ENCODE measurements around the gene RPL7A. TPM values are rescaled to one million over a fixed set of nuclear protein-coding genes. Genes with fewer than 3 reads are reported as not detected.
A peak's percentile ranks its signal among the peaks of the same experiment; 100 is the strongest.

Gene RPL7A
- total and polyA plus RNA-seq, 2 of the 13 experiments (the other 11 are each of a cell fraction or from before 2014, with no cell fraction given): 2,401 to 2,938 TPM

DNA sequence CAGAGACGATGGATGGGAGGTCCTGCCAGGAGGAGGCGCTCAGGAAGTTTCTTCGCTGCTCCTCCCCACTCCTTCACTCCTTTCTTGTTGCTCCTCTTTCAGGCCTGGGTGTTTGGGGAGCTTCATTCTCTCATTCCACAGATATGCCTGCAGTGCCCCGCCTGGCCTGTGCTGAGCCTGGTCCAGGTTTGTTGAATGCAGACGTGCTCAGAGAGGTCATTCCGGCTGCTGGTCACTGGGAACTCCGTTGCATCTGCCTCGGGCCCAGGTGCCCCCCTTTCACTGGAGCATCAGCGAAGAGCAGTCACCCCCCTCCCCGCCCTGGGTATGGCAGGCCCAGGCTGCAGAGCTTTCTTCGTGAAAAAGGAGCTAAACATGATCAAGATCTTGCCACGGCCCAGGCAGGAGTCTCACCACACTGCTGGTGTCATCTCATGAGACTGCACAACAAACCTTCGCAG lies 27.6 kb upstream of the RPL7A start:
- FAIRE-seq (no peak), DNase-seq (ENCODE audit: low spot score) (no peak), ATAC-seq (peak; percentile 51)
- H3K36me3 ChIP-seq (replicated peaks in 1 of 2; ENCODE audit: control insufficient read depth in 1 of 2, insufficient read depth in 2 of 2, low read length in 2 of 2): no peaks in the 10 kb centered on the region
- no peak overlapping the region for H2AFZ ChIP-seq (ENCODE audit: low read length)
- no TSS peak for BruUV-seq (replicated peaks)
- ChIA-PET POLR2A (interaction anchor here (1.2 kb wide), 1 partner anchor 10 kb away, joined by 3 read pairs; no protein-coding TSS in a partner anchor), CTCF (ENCODE audit: low intra/inter-chr PET ratio, low total read pairs) (no interaction called here)
- no peaks in the 10 kb centered on the region for H4K20me1 ChIP-seq (ENCODE audit: insufficient read depth, low read length)
- 55% methylated on average over 8 of the region's 13 CpGs for WGBS (ENCODE audit: low lambda C conversion rate)
- H3K4me1 ChIP-seq (ENCODE audit: insufficient read depth, low read length): no peaks in the 10 kb centered on the region
- H3K4me2 ChIP-seq (ENCODE audit: low read depth, low read length): no peak overlapping the region
- intact Hi-C loops (cut with micrococcal nuclease; ENCODE audit: unreplicated experiment): no loop called here
- H3K9ac ChIP-seq (ENCODE audit: insufficient read depth, low read depth, low read length): no peak overlapping the region
- in situ Hi-C loops (cut with HindIII; ENCODE audit: extremely low pct_ligation_motif_present, low pct_unique_long_range_greater_than_20kb): loop anchor here (10.0 kb wide), 1 partner anchor 76 kb away; no protein-coding TSS in a partner anchor
- peaks cover 9% of the 10 kb centered on the region; the same call in 1 of the 2 replicates for H3K9me3 ChIP-seq (ENCODE audit: low read length)
- no peaks in the 10 kb centered on the region for H3K79me2 ChIP-seq (ENCODE audit: insufficient read depth, low read length)
- TF ChIP-seq ZNF768 (CRISPR knock-in tag; IDR thresholded peaks at IDR 0.05) (peak; percentile 71; the same call in 1 of the 2 replicates), KLF16 (CRISPR knock-in tag; IDR thresholded peaks at IDR 0.05) (no peak)
- H3K27me3 ChIP-seq (ENCODE audit: control insufficient read depth in 1 of 2, insufficient read depth in 2 of 2, low read length in 2 of 2): peaks cover 1 to 2% of the 10 kb centered on the region in 2 experiments; a peak in 1 of 5 replicates
- H3K4me3 ChIP-seq (replicated peaks in 1 of 3; ENCODE audit: insufficient read depth in 1 of 3, low read depth in 2 of 3, low read length in 3 of 3): no peak overlapping the region
- H3K27ac ChIP-seq (ENCODE audit: extremely low read length, insufficient read depth, low read length): no peak overlapping the region

DNA sequence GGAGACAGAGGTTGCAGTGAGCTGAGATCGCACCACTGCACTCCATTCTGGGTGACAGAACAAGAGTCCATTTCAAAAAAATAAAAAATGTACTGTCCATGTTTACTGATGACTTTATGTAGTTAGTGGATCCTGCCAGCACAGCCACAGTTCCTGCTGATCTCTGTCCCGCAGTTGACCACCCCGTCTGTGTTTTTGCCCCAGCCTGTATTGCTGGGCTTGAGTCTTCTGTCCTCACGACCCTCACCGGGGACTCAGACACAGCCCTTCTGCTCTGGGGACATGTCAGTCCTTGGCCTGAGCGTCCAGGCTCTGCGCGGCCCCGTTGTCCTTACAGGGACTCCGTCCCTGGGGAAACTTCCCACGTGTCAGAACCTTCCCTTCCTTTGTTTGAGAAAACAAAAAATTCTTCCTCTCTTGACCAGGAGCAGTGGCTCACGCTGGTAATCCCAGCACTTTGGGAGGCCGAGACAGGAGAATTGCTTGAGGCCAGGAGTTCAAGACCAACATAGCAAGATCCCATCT lies 26.5 kb upstream of the RPL7A start:
- no TSS peak for BruUV-seq (replicated peaks)
- Histone ChIP-seq H2AFZ (ENCODE audit: low read length) (no peak overlapping the region), H3K9ac (ENCODE audit: insufficient read depth, low read depth, low read length) (no peak overlapping the region), H4K20me1 (ENCODE audit: insufficient read depth, low read length) (no peaks in the 10 kb centered on the region), H3K4me3 (replicated peaks in 1 of 3; ENCODE audit: insufficient read depth in 1 of 3, low read depth in 2 of 3, low read length in 3 of 3) (no peak overlapping the region), H3K36me3 (replicated peaks in 1 of 2; ENCODE audit: control insufficient read depth in 1 of 2, insufficient read depth in 2 of 2, low read length in 2 of 2) (no peaks in the 10 kb centered on the region), H3K27me3 (ENCODE audit: control insufficient read depth in 1 of 2, insufficient read depth in 2 of 2, low read length in 2 of 2) (peaks cover 1 to 2% of the 10 kb centered on the region in 2 experiments; a peak in 2 of 5 replicates), H3K79me2 (ENCODE audit: insufficient read depth, low read length) (no peaks in the 10 kb centered on the region), H3K4me1 (ENCODE audit: insufficient read depth, low read length) (no peaks in the 10 kb centered on the region), H3K4me2 (ENCODE audit: low read depth, low read length) (no peak overlapping the region), H3K9me3 (ENCODE audit: low read length) (peaks cover 9% of the 10 kb centered on the region; the same call in 1 of the 2 replicates), H3K27ac (ENCODE audit: extremely low read length, insufficient read depth, low read length) (no peak overlapping the region)
- WGBS (ENCODE audit: low lambda C conversion rate): 45% methylated on average over 10 of the region's 13 CpGs
- intact Hi-C loops (cut with micrococcal nuclease; ENCODE audit: unreplicated experiment) (no loop called here), in situ Hi-C loops (cut with HindIII; ENCODE audit: extremely low pct_ligation_motif_present, low pct_unique_long_range_greater_than_20kb) (loop anchor here (10.0 kb wide), 1 partner anchor 77 kb away; no protein-coding TSS in a partner anchor)
- CTCF ChIA-PET (ENCODE audit: low intra/inter-chr PET ratio, low total read pairs): no interaction called here
- ATAC-seq: no peak
- TF ChIP-seq, protein P1, sequence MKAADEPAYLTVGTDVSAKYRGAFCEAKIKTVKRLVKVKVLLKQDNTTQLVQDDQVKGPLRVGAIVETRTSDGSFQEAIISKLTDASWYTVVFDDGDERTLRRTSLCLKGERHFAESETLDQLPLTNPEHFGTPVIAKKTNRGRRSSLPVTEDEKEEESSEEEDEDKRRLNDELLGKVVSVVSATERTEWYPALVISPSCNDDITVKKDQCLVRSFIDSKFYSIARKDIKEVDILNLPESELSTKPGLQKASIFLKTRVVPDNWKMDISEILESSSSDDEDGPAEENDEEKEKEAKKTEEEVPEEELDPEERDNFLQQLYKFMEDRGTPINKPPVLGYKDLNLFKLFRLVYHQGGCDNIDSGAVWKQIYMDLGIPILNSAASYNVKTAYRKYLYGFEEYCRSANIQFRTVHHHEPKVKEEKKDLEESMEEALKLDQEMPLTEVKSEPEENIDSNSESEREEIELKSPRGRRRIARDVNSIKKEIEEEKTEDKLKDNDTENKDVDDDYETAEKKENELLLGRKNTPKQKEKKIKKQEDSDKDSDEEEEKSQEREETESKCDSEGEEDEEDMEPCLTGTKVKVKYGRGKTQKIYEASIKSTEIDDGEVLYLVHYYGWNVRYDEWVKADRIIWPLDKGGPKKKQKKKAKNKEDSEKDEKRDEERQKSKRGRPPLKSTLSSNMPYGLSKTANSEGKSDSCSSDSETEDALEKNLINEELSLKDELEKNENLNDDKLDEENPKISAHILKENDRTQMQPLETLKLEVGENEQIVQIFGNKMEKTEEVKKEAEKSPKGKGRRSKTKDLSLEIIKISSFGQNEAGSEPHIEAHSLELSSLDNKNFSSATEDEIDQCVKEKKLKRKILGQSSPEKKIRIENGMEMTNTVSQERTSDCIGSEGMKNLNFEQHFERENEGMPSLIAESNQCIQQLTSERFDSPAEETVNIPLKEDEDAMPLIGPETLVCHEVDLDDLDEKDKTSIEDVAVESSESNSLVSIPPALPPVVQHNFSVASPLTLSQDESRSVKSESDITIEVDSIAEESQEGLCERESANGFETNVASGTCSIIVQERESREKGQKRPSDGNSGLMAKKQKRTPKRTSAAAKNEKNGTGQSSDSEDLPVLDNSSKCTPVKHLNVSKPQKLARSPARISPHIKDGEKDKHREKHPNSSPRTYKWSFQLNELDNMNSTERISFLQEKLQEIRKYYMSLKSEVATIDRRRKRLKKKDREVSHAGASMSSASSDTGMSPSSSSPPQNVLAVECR (CRISPR knock-in tag; IDR thresholded peaks at IDR 0.05; ENCODE audit: borderline replicate concordance): no peak
- no peak for TF ChIP-seq ZNF124 (CRISPR knock-in tag; IDR thresholded peaks at IDR 0.05)
- DNase-seq (ENCODE audit: low spot score): no peak
- FAIRE-seq: no peak
- POLR2A ChIA-PET: no interaction called here

All from HepG2 (cell line).